Trophoblast cell (in vitro differentiated cells and primary cell): ENCODE measurements around the gene TACSTD2.

Source experiments
- DNase-seq, 2 donors: peaks; one replicate each; pipeline ENCODE4 v3.0.0-alpha.2; 2016
- H2AFZ ChIP-seq: 2 replicates; pipeline ENCODE4 v1.6.1; 2013; ENCODE audit warnings: low read length, moderate library complexity, mild to moderate bottlenecking; ENCODE audit not compliant: insufficient read depth, poor library complexity
- H2AK5ac ChIP-seq: 2 replicates; pipeline ENCODE4 v1.6.1; 2013; ENCODE audit warnings: mild to moderate bottlenecking, low read length
- H2BK120ac ChIP-seq: 2 replicates; pipeline ENCODE4 v1.6.1; 2013; ENCODE audit warnings: low read length, mild to moderate bottlenecking, moderate library complexity; ENCODE audit not compliant: insufficient read depth, poor library complexity
- H2BK12ac ChIP-seq: 2 replicates; pipeline ENCODE4 v1.6.1; 2013; ENCODE audit warnings: mild to moderate bottlenecking, low read length, moderate library complexity
- H2BK5ac ChIP-seq: 2 replicates; pipeline ENCODE4 v1.6.1; 2013; ENCODE audit warnings: low read length, low read depth, moderate library complexity, mild to moderate bottlenecking; ENCODE audit not compliant: poor library complexity
- H3K14ac ChIP-seq: 2 replicates; pipeline ENCODE4 v1.6.1; 2013; ENCODE audit warnings: mild to moderate bottlenecking, low read length
- H3K18ac ChIP-seq: 2 replicates; pipeline ENCODE4 v1.6.1; 2013; ENCODE audit warnings: mild to moderate bottlenecking, low read length
- H3K23ac ChIP-seq: 2 replicates; pipeline ENCODE4 v1.6.1; 2013; ENCODE audit warnings: low read length
- H3K27ac ChIP-seq: 2 replicates; pipeline ENCODE4 v1.5.1; 2013; ENCODE audit warnings: low read depth, mild to moderate bottlenecking, inconsistent platforms, low read length, moderate library complexity
- H3K27me3 ChIP-seq: 2 replicates; pipeline ENCODE4 v1.6.1; 2013; ENCODE audit warnings: inconsistent platforms, mild to moderate bottlenecking, low read length, moderate library complexity; ENCODE audit not compliant: insufficient read depth
- H3K36me3 ChIP-seq, 2 experiments: 1 replicate in 1 of 2; 2 replicates in 1 of 2; pipeline ENCODE4 v1.6.1; 2013; ENCODE audit warnings: low read length in 2 of 2, mild to moderate bottlenecking in 2 of 2, moderate library complexity in 1 of 2; ENCODE audit not compliant: insufficient read depth in 2 of 2, control insufficient read depth in 1 of 2
- H3K4ac ChIP-seq: 2 replicates; pipeline ENCODE4 v1.6.1; 2013; ENCODE audit warnings: low read depth, mild to moderate bottlenecking, low read length, moderate library complexity
- H3K4me1 ChIP-seq, 2 experiments: 1 replicate in 1 of 2; 2 replicates in 1 of 2; pipeline ENCODE4 v1.6.1; 2013; ENCODE audit warnings: low read length in 2 of 2, mild to moderate bottlenecking in 2 of 2, moderate library complexity in 1 of 2; ENCODE audit not compliant: insufficient read depth in 2 of 2, control insufficient read depth in 1 of 2
- H3K4me2 ChIP-seq: 2 replicates; pipeline ENCODE4 v1.6.1; 2013; ENCODE audit warnings: inconsistent platforms, mild to moderate bottlenecking, low read length, moderate library complexity
- H3K4me3 ChIP-seq: 2 replicates; pipeline ENCODE4 v1.5.1; 2013; ENCODE audit warnings: mild to moderate bottlenecking, low read depth, low read length, inconsistent platforms
- H3K79me1 ChIP-seq: one replicate; pipeline ENCODE4 v1.6.1; 2013; ENCODE audit warnings: low read length
- H3K79me2 ChIP-seq: 2 replicates; pipeline ENCODE4 v1.6.1; 2013; ENCODE audit warnings: low read length, mild to moderate bottlenecking; ENCODE audit not compliant: control insufficient read depth, insufficient read depth, poor library complexity
- H3K9ac ChIP-seq: 2 replicates; pipeline ENCODE4 v1.6.1; 2013; ENCODE audit warnings: mild to moderate bottlenecking, low read length
- H3K9me3 ChIP-seq: 2 replicates; pipeline ENCODE4 v1.6.1; 2013; ENCODE audit warnings: low read depth, mild to moderate bottlenecking, control low read depth, inconsistent platforms, low read length; ENCODE audit not compliant: insufficient read depth
- H4K12ac ChIP-seq: 2 replicates; pipeline ENCODE4 v1.6.1; 2013; ENCODE audit warnings: low read depth, mild to moderate bottlenecking, low read length, moderate library complexity
- H4K8ac ChIP-seq: 2 replicates; pipeline ENCODE4 v1.6.1; 2013; ENCODE audit warnings: low read depth, mild to moderate bottlenecking, low read length, moderate library complexity
- H4K91ac ChIP-seq: one replicate; pipeline ENCODE4 v1.6.1; 2013; ENCODE audit warnings: low read depth, mild to moderate bottlenecking, low read length, moderate library complexity
- WGBS: extraction: QIAGEN DNeasy Blood & Tissue Kit; methylation state at CpG from one replicate; pipeline ENCODE4 v1.1.7; 2013; ENCODE audit warnings: missing lambda C conversion rate; ENCODE audit not compliant: insufficient read length, insufficient coverage; ENCODE audit errors: extremely low coverage; 5-methylcytosine and 5-hydroxymethylcytosine counted together

Gene TACSTD2

GRCh38 chr1:58596631-58597052 is 19.6 kb upstream of the TACSTD2 start:
- H3K4ac ChIP-seq, result no peak overlapping the region
- no peak overlapping the region for H4K8ac ChIP-seq
- no peak overlapping the region for H3K4me2 ChIP-seq
- H3K9ac ChIP-seq, result no peak overlapping the region
- H3K9me3 ChIP-seq, result no peaks in the 10 kb centered on the region
- no peaks in the 10 kb centered on the region for H3K36me3 ChIP-seq
- H3K18ac ChIP-seq, result no peak overlapping the region
- no peak overlapping the region for H2BK12ac ChIP-seq
- peaks cover 2% of the 10 kb centered on the region for H3K79me1 ChIP-seq
- H3K79me2 ChIP-seq, result no peaks in the 10 kb centered on the region
- peaks cover 2 to 7% of the 10 kb centered on the region in 2 experiments for H3K4me1 ChIP-seq
- WGBS, result no CpG with 5 or more reads among the region's 4 CpGs
- H3K27ac ChIP-seq, result no peak overlapping the region
- H2AK5ac ChIP-seq, result no peak overlapping the region
- no peak overlapping the region for H3K23ac ChIP-seq
- no peaks in the 10 kb centered on the region for H3K27me3 ChIP-seq
- no peak overlapping the region for H2BK120ac ChIP-seq
- DNase-seq, result peak in 1 of 2 donors; percentile 52
- no peak overlapping the region for H3K4me3 ChIP-seq
- no peak overlapping the region for H3K14ac ChIP-seq
- no peak overlapping the region for H4K91ac ChIP-seq
- H2BK5ac ChIP-seq, result no peak overlapping the region
- H4K12ac ChIP-seq, result no peak overlapping the region
- no peak overlapping the region for H2AFZ ChIP-seq

GRCh38 chr1:58594546-58594945 is 17.5 kb upstream of the TACSTD2 start:
- peaks cover 2% of the 10 kb centered on the region for H3K79me1 ChIP-seq
- H3K4ac ChIP-seq, result no peak overlapping the region
- no peak overlapping the region for H2BK5ac ChIP-seq
- H3K14ac ChIP-seq, result no peak overlapping the region
- WGBS, result no CpG with 5 or more reads among the region's 1 CpG
- no peak overlapping the region for H2AK5ac ChIP-seq
- no peak overlapping the region for H3K4me2 ChIP-seq
- H3K27ac ChIP-seq, result no peak overlapping the region
- H3K23ac ChIP-seq, result no peak overlapping the region
- H3K9me3 ChIP-seq, result no peaks in the 10 kb centered on the region
- DNase-seq, result no peak
- no peak overlapping the region for H4K12ac ChIP-seq
- no peak overlapping the region for H4K8ac ChIP-seq
- H3K4me1 ChIP-seq, result peaks cover 2 to 7% of the 10 kb centered on the region in 2 experiments
- no peak overlapping the region for H3K9ac ChIP-seq
- no peak overlapping the region for H2AFZ ChIP-seq
- no peak overlapping the region for H3K18ac ChIP-seq
- H3K27me3 ChIP-seq, result no peaks in the 10 kb centered on the region
- no peaks in the 10 kb centered on the region for H3K36me3 ChIP-seq
- H3K79me2 ChIP-seq, result no peaks in the 10 kb centered on the region
- no peak overlapping the region for H2BK12ac ChIP-seq
- H3K4me3 ChIP-seq, result no peak overlapping the region
- H2BK120ac ChIP-seq, result no peak overlapping the region
- no peak overlapping the region for H4K91ac ChIP-seq

- H2AK5ac ChIP-seq, result no peak overlapping the region
- H3K36me3 ChIP-seq, result no peaks in the 10 kb centered on the region
- no peak overlapping the region for H4K12ac ChIP-seq
- H3K27me3 ChIP-seq, result no peaks in the 10 kb centered on the region
- no peaks in the 10 kb centered on the region for H3K9me3 ChIP-seq
- peaks cover 2 to 7% of the 10 kb centered on the region in 2 experiments for H3K4me1 ChIP-seq
- H2BK12ac ChIP-seq, result no peak overlapping the region
- no peak overlapping the region for H2BK5ac ChIP-seq
- H3K4ac ChIP-seq, result no peak overlapping the region
- no peak overlapping the region for H3K14ac ChIP-seq
- H2AFZ ChIP-seq, result no peak overlapping the region
- no peak overlapping the region for H3K9ac ChIP-seq
- no peaks in the 10 kb centered on the region for H3K79me2 ChIP-seq
- H3K4me2 ChIP-seq, result no peak overlapping the region
- no peak overlapping the region for H3K4me3 ChIP-seq
- peaks cover 2% of the 10 kb centered on the region for H3K79me1 ChIP-seq
- no peak overlapping the region for H3K18ac ChIP-seq
- no peak overlapping the region for H2BK120ac ChIP-seq
- no CpG with 5 or more reads among the region's 5 CpGs for WGBS
- H3K23ac ChIP-seq, result no peak overlapping the region
- H3K27ac ChIP-seq, result no peak overlapping the region
- H4K91ac ChIP-seq, result no peak overlapping the region
- DNase-seq, result no peak
- no peak overlapping the region for H4K8ac ChIP-seq
These were observed 15.6 kb upstream of the TACSTD2 start for GRCh38 chr1:58592522-58593134.

- no peak overlapping the region for H3K4me3 ChIP-seq
- no peak overlapping the region for H2AK5ac ChIP-seq
- peaks cover 2% of the 10 kb centered on the region for H3K79me1 ChIP-seq
- H3K4me1 ChIP-seq, result peaks cover 2 to 4% of the 10 kb centered on the region in 2 experiments
- WGBS, result no CpG with 5 or more reads among the region's 1 CpG
- no peaks in the 10 kb centered on the region for H3K36me3 ChIP-seq
- H3K9me3 ChIP-seq, result no peaks in the 10 kb centered on the region
- H3K18ac ChIP-seq, result no peak overlapping the region
- H4K91ac ChIP-seq, result no peak overlapping the region
- H4K8ac ChIP-seq, result no peak overlapping the region
- H2AFZ ChIP-seq, result no peak overlapping the region
- DNase-seq, result no peak
- no peak overlapping the region for H3K23ac ChIP-seq
- H3K27me3 ChIP-seq, result no peaks in the 10 kb centered on the region
- H2BK12ac ChIP-seq, result no peak overlapping the region
- no peak overlapping the region for H3K27ac ChIP-seq
- H2BK120ac ChIP-seq, result no peak overlapping the region
- no peak overlapping the region for H2BK5ac ChIP-seq
- no peaks in the 10 kb centered on the region for H3K79me2 ChIP-seq
- H3K14ac ChIP-seq, result no peak overlapping the region
- no peak overlapping the region for H3K4ac ChIP-seq
- no peak overlapping the region for H3K9ac ChIP-seq
- H3K4me2 ChIP-seq, result no peak overlapping the region
- no peak overlapping the region for H4K12ac ChIP-seq
These were observed 14.8 kb upstream of the TACSTD2 start for GRCh38 chr1:58591806-58592205.
